ENCODE data around the gene XG.

DNA sequence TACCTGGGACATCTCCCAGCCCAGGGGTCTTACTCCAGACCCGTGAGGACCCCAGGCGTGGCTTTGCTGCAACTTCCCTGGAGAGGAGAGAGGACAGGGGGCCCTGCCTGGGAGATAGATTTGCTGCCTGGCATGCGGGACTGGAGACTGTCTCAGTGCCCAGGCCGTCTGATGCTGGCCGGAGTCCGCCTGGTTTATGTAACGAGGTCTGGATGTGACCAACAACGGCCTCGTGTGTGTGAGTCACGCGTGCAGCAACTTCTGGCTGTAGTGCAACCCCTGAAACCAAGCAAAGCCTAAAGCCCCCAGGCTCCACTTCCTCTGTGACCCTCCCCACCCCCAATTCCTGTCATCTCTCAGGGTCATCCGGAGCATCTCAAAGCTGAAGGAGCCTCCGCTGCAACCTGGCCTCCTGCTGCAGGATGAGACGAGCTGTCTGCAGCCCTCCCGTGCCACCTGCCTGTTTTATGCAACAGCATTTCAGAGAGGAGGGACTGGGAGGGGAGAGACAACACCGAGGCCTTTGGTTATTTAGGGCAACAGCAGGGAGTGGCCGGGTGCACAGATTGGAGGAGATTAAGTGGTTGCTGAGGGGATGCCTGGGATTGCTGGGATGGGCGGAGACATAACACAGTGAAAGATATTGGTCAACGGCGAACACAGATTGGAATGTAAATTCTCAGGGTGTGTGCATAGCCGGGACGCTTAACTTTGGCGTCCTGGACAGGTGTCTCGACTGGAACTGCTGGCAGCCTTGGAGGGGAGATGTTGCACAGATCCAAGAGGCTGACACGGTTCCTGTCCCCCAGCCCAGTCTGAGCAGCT is 16.0 kb downstream of the XG start:
- TF ChIP-seq POLR2AphosphoS5 (IDR thresholded peaks at IDR 0.05; ENCODE audit: insufficient read depth in 1 of 2, low read depth in 1 of 2) (peak in 1 of 2 donors; percentile 75), POLR2A (IDR thresholded peaks at IDR 0.05) (no peak)
- TF ChIP-seq, protein P1, sequence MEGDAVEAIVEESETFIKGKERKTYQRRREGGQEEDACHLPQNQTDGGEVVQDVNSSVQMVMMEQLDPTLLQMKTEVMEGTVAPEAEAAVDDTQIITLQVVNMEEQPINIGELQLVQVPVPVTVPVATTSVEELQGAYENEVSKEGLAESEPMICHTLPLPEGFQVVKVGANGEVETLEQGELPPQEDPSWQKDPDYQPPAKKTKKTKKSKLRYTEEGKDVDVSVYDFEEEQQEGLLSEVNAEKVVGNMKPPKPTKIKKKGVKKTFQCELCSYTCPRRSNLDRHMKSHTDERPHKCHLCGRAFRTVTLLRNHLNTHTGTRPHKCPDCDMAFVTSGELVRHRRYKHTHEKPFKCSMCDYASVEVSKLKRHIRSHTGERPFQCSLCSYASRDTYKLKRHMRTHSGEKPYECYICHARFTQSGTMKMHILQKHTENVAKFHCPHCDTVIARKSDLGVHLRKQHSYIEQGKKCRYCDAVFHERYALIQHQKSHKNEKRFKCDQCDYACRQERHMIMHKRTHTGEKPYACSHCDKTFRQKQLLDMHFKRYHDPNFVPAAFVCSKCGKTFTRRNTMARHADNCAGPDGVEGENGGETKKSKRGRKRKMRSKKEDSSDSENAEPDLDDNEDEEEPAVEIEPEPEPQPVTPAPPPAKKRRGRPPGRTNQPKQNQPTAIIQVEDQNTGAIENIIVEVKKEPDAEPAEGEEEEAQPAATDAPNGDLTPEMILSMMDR (IDR thresholded peaks at IDR 0.05), result no peak
